K562 (cell line): ENCODE measurements around the gene UBXN6. TPM values are rescaled to one million over a fixed set of nuclear protein-coding genes. Genes with fewer than 3 reads are reported as not detected.

ENCODE experiments used
- ATAC-seq: fragments of 200-7000 bp; cut with Tn5 transposase; 3 replicates; pipeline ENCODE4 v1.9.1; 2020; ENCODE audit warnings: moderate library complexity
- BruUV-seq: library from RNA; stranded (reverse); fragments of 400-500 nt; replicated peaks from 2 replicates; lab custom pipeline; 2021; lab: Mats Ljungman, UMichigan
- CTCF ChIA-PET: fragments of 300-600 bp; formaldehyde crosslinking; extraction: SDS; loops from one replicate; lab custom pipeline; 2021; ENCODE audit warnings: low intra/inter-chr PET ratio; lab: Yijun Ruan, JAX
- POLR2A ChIA-PET: fragments of 300-600, 350-650 bp; sonication (Branson Sonifier 250); formaldehyde crosslinking; extraction: SDS; loops from one replicate; lab custom pipeline; 2021; ENCODE audit warnings: antibody characterized with exemption, inconsistent platforms; lab: Yijun Ruan, JAX
- DNase-seq, 4 experiments: peaks; one replicate each; pipeline versions ENCODE4 v3.0.0 to v3.0.0-alpha.2; 2011 to 2018; ENCODE audit warnings: low spot score in 3 of 4, mixed read lengths in 3 of 4; ENCODE audit errors: extremely low read depth in 1 of 4
- FAIRE-seq: peaks from 2 replicates; lab custom pipeline; 2011; peaks lifted over from hg19 to GRCh38; lab: Jason Lieb, UNC
- H2AFZ ChIP-seq: 2 replicates; pipeline ENCODE4 v1.6.0; 2011; ENCODE audit warnings: low read depth, low read length, control low read depth, inconsistent platforms
- H3K27ac ChIP-seq: fragments of 200-600 bp; 3 replicates; pipeline ENCODE4 v1.8.0; 2011; ENCODE audit warnings: low read depth, mild to moderate bottlenecking, control low read depth, inconsistent platforms, low read length, moderate library complexity, mixed read lengths; ENCODE audit errors: extremely low read depth
- H3K27me3 ChIP-seq, 2 experiments: fragments of 300-600 bp in 1 of 2; 2 replicates in 1 of 2; 3 replicates in 1 of 2; pipeline versions ENCODE4 v1.6.0 to v1.8.0; 2011; ENCODE audit warnings: inconsistent platforms in 2 of 2, low read length in 2 of 2, mild to moderate bottlenecking in 1 of 2, mixed read lengths in 1 of 2, moderate library complexity in 1 of 2; ENCODE audit not compliant: control insufficient read depth in 2 of 2, insufficient read depth in 2 of 2
- H3K36me3 ChIP-seq: fragments of 300-600 bp; 3 replicates; pipeline ENCODE4 v1.8.0; 2011; ENCODE audit warnings: mild to moderate bottlenecking, low read length, inconsistent platforms; ENCODE audit not compliant: control insufficient read depth, insufficient read depth
- H3K4me1 ChIP-seq, 2 experiments: fragments of 200-600 bp in 1 of 2; replicated peaks in 1 of 2; 2 replicates in 1 of 2; 3 replicates in 1 of 2; pipeline versions ENCODE4 v1.5.1 to v1.8.0; 2011; ENCODE audit warnings: inconsistent platforms in 2 of 2, low read length in 2 of 2, mild to moderate bottlenecking in 1 of 2, mixed read lengths in 1 of 2, moderate library complexity in 1 of 2; ENCODE audit not compliant: control insufficient read depth in 2 of 2, insufficient read depth in 2 of 2
- H3K4me2 ChIP-seq: 2 replicates; pipeline ENCODE4 v1.6.1; 2011; ENCODE audit warnings: low read length, control low read depth, inconsistent platforms, mixed read lengths; ENCODE audit not compliant: insufficient read depth
- H3K4me3 ChIP-seq: fragments of 200-600 bp; sonication (generic), shearing (Covaris generic); 2 replicates; pipeline ENCODE4 v1.5.1; 2016; ENCODE audit warnings: control low read depth, inconsistent platforms
- H3K79me2 ChIP-seq: fragments of 200-600 bp; 3 replicates; pipeline ENCODE4 v1.8.0; 2011; ENCODE audit warnings: low read length, inconsistent platforms; ENCODE audit not compliant: control insufficient read depth, insufficient read depth
- H3K9ac ChIP-seq, 2 experiments: 2 replicates each; pipeline versions ENCODE4 v1.6.0 to v1.6.1; 2011; ENCODE audit warnings: low read depth in 2 of 2, low read length in 2 of 2, control low read depth in 1 of 2, inconsistent platforms in 1 of 2, mild to moderate bottlenecking in 1 of 2, mixed read lengths in 1 of 2; ENCODE audit not compliant: insufficient read depth in 1 of 2
- H3K9me1 ChIP-seq: one replicate; pipeline ENCODE4 v1.6.0; 2011; ENCODE audit warnings: inconsistent platforms, mild to moderate bottlenecking, low read length, moderate library complexity; ENCODE audit not compliant: control insufficient read depth, insufficient read depth
- H3K9me3 ChIP-seq: replicated peaks from 2 replicates; pipeline ENCODE4 v1.5.1; 2011; ENCODE audit warnings: low read depth, low read length, inconsistent platforms; ENCODE audit not compliant: control insufficient read depth, insufficient read depth
- H4K20me1 ChIP-seq: replicated peaks from 2 replicates; pipeline ENCODE4 v1.6.1; 2011; ENCODE audit warnings: low read length, inconsistent platforms, mixed read lengths; ENCODE audit not compliant: control insufficient read depth, insufficient read depth
- CLOCK ChIP-seq: fragments of 250-450 bp; sonication (Bioruptor Pico); IDR thresholded peaks from 2 replicates; pipeline ENCODE4 v1.4.0; 2020; ENCODE audit warnings: mild to moderate bottlenecking, moderate library complexity, borderline replicate concordance
- NCOA6 ChIP-seq: fragments of 450-650 bp; IDR thresholded peaks from 2 replicates; pipeline ENCODE4 v1.6.1; 2017; ENCODE audit warnings: mild to moderate bottlenecking
- TCF7L2 ChIP-seq: fragments of 150-350 bp; IDR thresholded peaks from 2 replicates; pipeline ENCODE4 v1.6.1; 2016; ENCODE audit warnings: low read depth, mild to moderate bottlenecking, low read length, moderate library complexity
- ZNF436 ChIP-seq: fragments of 250-450, 450-650 bp; sonication (Bioruptor Pico); formaldehyde crosslinking; IDR thresholded peaks from 2 replicates; pipeline ENCODE4 v1.7.0; 2020; ENCODE audit warnings: mild to moderate bottlenecking
- WGBS: fragments of 100-300 bp; shearing (Covaris generic); methylation state at CpG from one replicate; pipeline ENCODE4 v1.1.6; 2016; ENCODE audit warnings: low coverage, mixed read lengths; ENCODE audit not compliant: insufficient coverage; ENCODE audit errors: missing lambda C conversion rate; 5-methylcytosine and 5-hydroxymethylcytosine counted together
- in situ Hi-C: fragments of 300-500 bp; cut with MboI; formaldehyde crosslinking; loops from 4 replicates; pipeline ENCODE4 v1.15.0; 2018; ENCODE audit warnings: inconsistent platforms, mixed read lengths
- intact Hi-C: fragments of 100-400 bp; cut with micrococcal nuclease; formaldehyde crosslinking; loops from 2 replicates; pipeline ENCODE4 v1.14.2; 2022
- polyA plus RNA-seq, 8 experiments: library from polyadenylated mRNA; depleted of rRNA in 4 of 8; stranded (reverse) in 5 of 8; unstranded in 3 of 8; fragments of >200 nt; fragmentation: Nextera tagmentation in 2 of 8; fragmentation: Illumina TruSeq in 1 of 8; extraction: Ambion mirVana in 2 of 8; extraction: Trizol in 1 of 8; gene quantifications; 2 replicates each; pipeline versions ENCODE4 v1.2.1 to v1.2.3, GENCODE V29; 2011 to 2014; ENCODE audit warnings: inconsistent platforms in 1 of 8, missing spikeins in 1 of 8
- total RNA-seq, 7 experiments: library from RNA; depleted of rRNA in 6 of 7; stranded (reverse); fragments of >200 nt in 6 of 7; fragmentation: Illumina TruSeq in 2 of 7; extraction: Trizol in 2 of 7; gene quantifications; 2 replicates each; pipeline versions ENCODE4 v1.2.1 to v1.2.3, GENCODE V29; 2011 to 2021; ENCODE audit warnings: low replicate concordance in 1 of 7

The UBXN6 gene
- total and polyA plus RNA-seq, 9 of the 15 experiments (the other 6 are each of a cell fraction or from before 2014, with no cell fraction given): 0.48 to 90.2 (median 29.5) TPM

- no peak for DNase-seq
- in situ Hi-C loops: no loop called here
- H4K20me1 ChIP-seq: no peaks in the 10 kb centered on the region
- POLR2A ChIA-PET: no interaction called here
- no peak overlapping the region for H2AFZ ChIP-seq
- no peak for FAIRE-seq
- BruUV-seq: no TSS peak
- no peak for ATAC-seq
- no peak for TF ChIP-seq ZNF436 (CRISPR knock-in tag)
- TF ChIP-seq TCF7L2: no peak
- no peak for TF ChIP-seq NCOA6
- no peak for TF ChIP-seq CLOCK (CRISPR knock-in tag)
- TF ChIP-seq, all 486 proteins: peak for 0
- Histone ChIP-seq H3K4me2 (no peak overlapping the region), H3K27ac (no peak overlapping the region), H3K4me3 (no peak overlapping the region), H3K9me1 (no peaks in the 10 kb centered on the region), H3K9ac (no peak overlapping the region), H3K4me1 (peaks cover 0 to 2% of the 10 kb centered on the region in 2 experiments; a peak in 1 of 5 replicates), H3K36me3 (peaks cover 84% of the 10 kb centered on the region; the same call in 2 of the 3 replicates), H3K79me2 (no peaks in the 10 kb centered on the region), H3K9me3 (no peaks in the 10 kb centered on the region), H3K27me3 (no peaks in the 10 kb centered on the region)
- intact Hi-C loops: no loop called here
- CTCF ChIA-PET: no interaction called here
- 96% methylated on average over 11 of the region's 12 CpGs for WGBS
Observed at GRCh38 chr19:4430760-4431159, 26.8 kb downstream of the UBXN6 start.
